Vein endothelial cell (primary cell): ENCODE measurements around the gene TMEM239. TPM values are rescaled to one million over a fixed set of nuclear protein-coding genes. Genes with fewer than 3 reads are reported as not detected.

Experiments
- total RNA-seq: library from RNA; depleted of rRNA; stranded (reverse); fragments of >200 nt; gene quantifications from 2 replicates; pipeline ENCODE4 v1.2.3, GENCODE V29; 2012

TMEM239 gene
- not detected in 2 replicates for total RNA-seq

GRCh38 chr20:2816030-2816582 lies at the start of gene TMEM239:
Gene TMEM239, plus strand, starts transcription at chr20:2816364. Its CDS starts 191 bp downstream, at chr20:2816555.

DNA sequence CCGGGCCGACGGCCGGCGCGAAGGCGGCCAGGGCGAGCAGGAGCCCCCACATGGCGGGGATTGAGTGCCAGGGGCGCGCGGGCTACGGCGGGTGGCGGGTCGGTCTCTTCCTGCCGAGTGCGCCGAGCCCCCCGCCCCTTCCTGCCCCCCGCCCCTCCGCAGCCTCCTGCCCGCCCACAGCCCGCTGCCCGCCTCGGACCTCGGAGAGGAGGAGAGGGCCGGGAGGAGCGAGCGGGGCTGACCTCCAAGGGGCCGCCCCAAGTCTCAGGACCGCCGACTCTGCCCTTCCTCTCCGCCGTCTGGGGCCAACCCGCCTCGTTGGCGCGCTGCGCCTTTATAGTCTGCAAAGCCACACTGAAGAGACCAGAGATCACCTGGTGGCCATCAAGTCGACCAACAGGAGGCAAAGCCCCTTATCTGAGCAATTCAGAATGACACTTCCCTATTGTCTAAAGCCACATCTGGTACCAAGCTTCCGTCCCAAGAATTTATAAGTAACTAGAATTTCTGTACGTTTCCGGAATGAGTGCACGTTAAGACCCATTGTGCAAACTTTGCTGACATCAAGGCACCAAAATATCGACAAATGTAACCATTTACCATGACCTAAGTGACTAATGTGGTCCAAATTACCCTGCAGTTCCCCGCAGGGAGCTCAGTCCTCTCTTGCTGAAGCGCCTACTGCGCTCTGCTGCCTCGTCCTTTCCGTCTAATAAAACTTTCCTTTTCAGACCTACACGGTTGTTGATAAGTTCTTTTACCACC lies 15.5 kb upstream of the TMEM239 start, which contains the start of gene CPXM1:
TSS of gene CPXM1 (minus strand) at position 107 of the 765 bp plus-strand sequence. CDS start at position 52, 55 bp downstream.

DNA sequence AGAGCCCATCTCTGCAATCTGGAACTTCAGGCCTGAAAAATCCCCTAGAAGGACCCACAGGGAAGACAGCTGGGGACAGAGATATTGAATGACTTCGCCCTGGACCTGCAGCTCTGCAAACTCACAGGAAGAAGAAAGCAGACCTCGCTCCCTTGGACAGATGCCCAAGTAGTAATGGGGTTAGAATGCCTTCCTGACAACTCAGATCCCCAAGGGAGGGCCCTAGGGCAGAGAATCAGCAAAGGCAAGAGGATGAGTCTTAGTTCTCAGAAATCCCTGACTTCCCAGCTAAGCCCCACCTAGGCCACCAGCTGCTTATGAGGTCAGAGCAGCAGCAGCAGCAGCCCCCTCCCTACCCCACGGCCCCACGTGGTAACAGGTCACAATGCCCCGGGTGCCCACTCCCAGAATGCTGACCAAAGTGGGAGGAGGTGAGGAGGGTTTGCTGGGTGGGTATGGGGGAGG lies 1.5 kb upstream of the TMEM239 start, which contains the start of gene C20orf141:
TSS of gene C20orf141 (plus strand) at position 401 of the 465 bp plus-strand sequence. CDS start 198 bp downstream, outside the sequence.

DNA sequence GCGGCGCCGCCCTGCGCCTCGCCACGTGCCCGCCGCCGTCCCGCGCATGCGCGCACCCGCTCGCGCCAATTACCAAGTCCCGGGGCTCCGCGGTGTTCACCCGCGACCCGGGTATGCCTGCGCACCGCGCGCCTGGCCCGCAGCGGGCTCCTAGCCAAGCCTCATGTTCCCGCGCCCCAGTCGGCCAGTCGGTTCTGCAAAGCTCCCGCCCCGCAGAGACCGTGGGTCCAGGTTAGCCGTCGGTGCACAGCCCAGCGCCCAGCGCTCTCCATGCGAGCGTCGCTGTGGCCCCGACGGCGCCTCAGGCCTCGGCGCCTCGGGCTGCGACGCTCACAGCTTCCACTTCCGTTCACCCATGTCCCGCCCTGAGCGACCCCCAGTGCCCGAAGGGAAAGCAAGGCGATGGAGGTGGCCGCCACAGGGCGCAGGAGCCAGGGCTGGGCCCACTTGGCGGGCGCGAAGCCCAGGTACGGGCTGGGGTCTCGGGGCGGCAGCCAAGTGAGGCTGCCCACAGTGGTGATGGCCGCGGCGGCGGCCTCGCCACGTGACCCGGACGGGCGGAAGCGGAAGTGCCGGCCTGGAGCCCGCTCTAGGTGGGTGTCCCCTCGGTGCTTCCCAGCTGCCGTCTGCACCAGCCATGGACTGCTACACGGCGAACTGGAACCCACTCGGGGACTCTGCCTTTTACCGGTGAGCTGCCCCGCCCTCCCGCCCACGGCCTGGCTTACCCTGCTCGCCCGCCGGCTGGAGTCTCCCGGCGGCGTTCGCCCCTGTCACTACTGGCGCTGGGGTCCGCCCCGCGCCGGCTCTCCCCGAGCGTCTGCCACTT lies 24.2 kb downstream of the TMEM239 start, which contains the start of the genes PCED1A and VPS16:
TSS of gene PCED1A (minus strand) at position 518 of the 829 bp plus-strand sequence. CDS start 743 bp downstream, outside the sequence.
TSS of gene VPS16 (plus strand) at position 608 of the 829 bp plus-strand sequence. CDS start at position 638, 30 bp downstream.

Other genes starting within 250 kb of the TMEM239 start
- gene NOP56, start 163.7 kb upstream of the TMEM239 start, total RNA-seq, result 151 and 166 TPM in 2 replicates
- gene IDH3B, start 152.1 kb upstream of the TMEM239 start, total RNA-seq, result 93.9 and 94.4 TPM in 2 replicates
- gene EBF4, start 123.6 kb upstream of the TMEM239 start, total RNA-seq, result 0.19 and 0.98 TPM in 2 replicates
- 0.19 and 0.33 TPM in 2 replicates for gene CPXM1, start 15.7 kb upstream of the TMEM239 start, total RNA-seq
- not detected in 2 replicates for gene C20orf141, start 1.4 kb upstream of the TMEM239 start, total RNA-seq
- gene PCED1A, start 24.3 kb downstream of the TMEM239 start, total RNA-seq, result 16.6 and 19.6 TPM in 2 replicates
- gene VPS16, start 24.4 kb downstream of the TMEM239 start, total RNA-seq, result 34.6 and 37.6 TPM in 2 replicates
- gene PTPRA, start 57.1 kb downstream of the TMEM239 start, total RNA-seq, result 52.8 and 53.9 TPM in 2 replicates
- gene GNRH2, start 227.3 kb downstream of the TMEM239 start, total RNA-seq, result 0.57 TPM in 1 of 2 replicates, not detected in the other
- 29.3 and 30.7 TPM in 2 replicates for gene MRPS26, start 229.7 kb downstream of the TMEM239 start, total RNA-seq